ENCODE measurements around the gene KIAA1549.

DNA sequence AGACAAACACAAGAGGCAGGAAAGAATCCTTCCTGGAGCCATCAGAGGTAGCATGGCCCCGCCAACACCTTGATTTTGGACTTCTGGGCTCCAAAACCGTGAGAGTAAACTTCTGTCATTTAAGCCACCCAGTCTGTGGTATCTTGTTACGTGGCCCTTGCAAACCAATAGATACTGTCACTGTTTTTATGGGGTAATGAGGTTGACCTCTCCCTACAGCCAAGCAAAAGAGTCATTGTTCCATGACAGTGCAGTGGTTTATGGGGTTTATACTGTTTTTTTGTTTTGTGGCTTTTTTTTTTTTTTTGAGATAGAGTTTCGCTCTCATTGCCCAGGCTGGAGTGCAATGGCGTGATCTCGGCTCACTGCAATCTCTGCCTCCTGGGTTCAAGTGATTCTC lies 32.8 kb downstream of the KIAA1549 start:
- TF ChIP-seq, protein P1, sequence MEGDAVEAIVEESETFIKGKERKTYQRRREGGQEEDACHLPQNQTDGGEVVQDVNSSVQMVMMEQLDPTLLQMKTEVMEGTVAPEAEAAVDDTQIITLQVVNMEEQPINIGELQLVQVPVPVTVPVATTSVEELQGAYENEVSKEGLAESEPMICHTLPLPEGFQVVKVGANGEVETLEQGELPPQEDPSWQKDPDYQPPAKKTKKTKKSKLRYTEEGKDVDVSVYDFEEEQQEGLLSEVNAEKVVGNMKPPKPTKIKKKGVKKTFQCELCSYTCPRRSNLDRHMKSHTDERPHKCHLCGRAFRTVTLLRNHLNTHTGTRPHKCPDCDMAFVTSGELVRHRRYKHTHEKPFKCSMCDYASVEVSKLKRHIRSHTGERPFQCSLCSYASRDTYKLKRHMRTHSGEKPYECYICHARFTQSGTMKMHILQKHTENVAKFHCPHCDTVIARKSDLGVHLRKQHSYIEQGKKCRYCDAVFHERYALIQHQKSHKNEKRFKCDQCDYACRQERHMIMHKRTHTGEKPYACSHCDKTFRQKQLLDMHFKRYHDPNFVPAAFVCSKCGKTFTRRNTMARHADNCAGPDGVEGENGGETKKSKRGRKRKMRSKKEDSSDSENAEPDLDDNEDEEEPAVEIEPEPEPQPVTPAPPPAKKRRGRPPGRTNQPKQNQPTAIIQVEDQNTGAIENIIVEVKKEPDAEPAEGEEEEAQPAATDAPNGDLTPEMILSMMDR (IDR thresholded peaks at IDR 0.05): no peak
- TF ChIP-seq EZH2 (IDR thresholded peaks at IDR 0.05; ENCODE audit: borderline replicate concordance, insufficient read depth, low read depth, low read length, poor library complexity, severe bottlenecking): no peak

Measured in B cell (primary cell).